ENCODE results near the gene METTL15. TPM values are rescaled to one million over a fixed set of nuclear protein-coding genes. Genes with fewer than 3 reads are reported as not detected.

METTL15 gene, protein sequence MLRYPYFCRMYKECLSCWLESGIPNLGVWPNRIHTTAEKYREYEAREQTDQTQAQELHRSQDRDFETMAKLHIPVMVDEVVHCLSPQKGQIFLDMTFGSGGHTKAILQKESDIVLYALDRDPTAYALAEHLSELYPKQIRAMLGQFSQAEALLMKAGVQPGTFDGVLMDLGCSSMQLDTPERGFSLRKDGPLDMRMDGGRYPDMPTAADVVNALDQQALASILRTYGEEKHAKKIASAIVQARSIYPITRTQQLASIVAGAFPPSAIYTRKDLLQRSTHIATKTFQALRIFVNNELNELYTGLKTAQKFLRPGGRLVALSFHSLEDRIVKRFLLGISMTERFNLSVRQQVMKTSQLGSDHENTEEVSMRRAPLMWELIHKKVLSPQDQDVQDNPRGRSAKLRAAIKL
- total RNA-seq, result 10 to 100 TPM in 2 of 4 donors, 1 to 10 TPM in 2; 7.5 to 15.0 (median 12.1) TPM
- 1 to 10 TPM; 5.4 to 8.1 (median 7.8) TPM for polyA plus RNA-seq

DNA sequence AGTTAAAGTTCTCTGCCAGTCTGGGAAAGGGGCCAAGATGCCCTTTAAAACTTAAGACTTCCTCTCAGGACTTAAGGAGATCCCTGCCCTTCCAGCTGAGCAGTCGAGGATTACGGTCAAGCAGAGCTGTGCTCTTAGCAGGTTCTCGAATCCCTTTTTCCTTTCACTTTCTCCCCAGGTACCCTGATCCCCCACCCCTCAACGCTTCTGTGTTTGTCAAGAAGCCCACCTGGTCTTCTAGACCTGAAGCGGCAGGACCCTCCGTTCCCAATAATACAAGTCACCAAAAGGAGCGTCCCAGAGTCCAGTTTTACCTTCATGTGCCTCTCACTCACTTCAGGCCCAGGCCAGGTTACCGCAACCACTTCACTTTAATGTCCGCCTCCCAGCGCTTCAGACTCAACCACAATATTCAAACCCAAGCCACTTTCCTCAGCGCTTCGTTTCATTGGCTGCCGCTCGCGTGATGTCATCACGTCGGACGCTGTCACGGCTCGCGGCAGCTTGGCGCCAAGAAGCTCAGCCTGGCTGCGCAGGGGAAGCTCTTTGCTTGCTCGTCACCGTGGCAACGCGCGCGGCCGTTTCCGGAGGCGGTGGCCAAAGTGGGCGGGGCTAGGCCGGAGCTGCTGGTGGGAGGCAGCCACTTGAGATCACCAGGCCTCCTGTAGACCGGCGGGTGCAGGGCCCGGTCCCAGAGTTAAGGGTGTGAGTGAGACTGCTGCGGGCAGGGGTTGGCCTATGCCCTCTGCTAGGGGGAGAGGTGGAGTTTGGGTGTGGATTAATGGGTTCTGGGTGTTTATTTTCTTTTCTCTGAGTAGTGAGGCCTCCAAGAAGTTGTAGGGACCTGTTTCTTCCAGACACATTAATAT is at the start of gene METTL15, which contains the start of gene KIF18A:
Gene METTL15 (plus strand): TSS at position 639 of the 869 bp plus-strand sequence. CDS start 4,947 bp downstream, outside the sequence.
Gene KIF18A (minus strand): TSS at position 407 of the 869 bp plus-strand sequence. CDS start 10,209 bp downstream, outside the sequence.
- intact Hi-C loops (cut with DNase I), result loop anchor here (10.0 kb wide), 1 partner anchor 603 kb away; the partner anchor contains the start of gene LIN7C
- Histone ChIP-seq H3K4me1 (peaks cover 0 to 38% (median 27%) of the 10 kb centered on the region in 4 donors), H3K36me3 (no peaks in the 10 kb centered on the region), H3K27me3 (no peaks in the 10 kb centered on the region), H3K27ac (peak within 1 kb of the TSS; percentile 79 to 83 (median 80)), H3K4me3 (peak within 1 kb of the TSS; percentile 41 to 60 (median 54)), H3K9me3 (no peaks in the 10 kb centered on the region)
- TF ChIP-seq EP300 (IDR thresholded peaks at IDR 0.05), result peak in 1 of 4 donors; percentile 73
- TF ChIP-seq POLR2AphosphoS5 (IDR thresholded peaks at IDR 0.05), result peak; percentile 57 to 89 (median 84)
- TF ChIP-seq, protein P1, sequence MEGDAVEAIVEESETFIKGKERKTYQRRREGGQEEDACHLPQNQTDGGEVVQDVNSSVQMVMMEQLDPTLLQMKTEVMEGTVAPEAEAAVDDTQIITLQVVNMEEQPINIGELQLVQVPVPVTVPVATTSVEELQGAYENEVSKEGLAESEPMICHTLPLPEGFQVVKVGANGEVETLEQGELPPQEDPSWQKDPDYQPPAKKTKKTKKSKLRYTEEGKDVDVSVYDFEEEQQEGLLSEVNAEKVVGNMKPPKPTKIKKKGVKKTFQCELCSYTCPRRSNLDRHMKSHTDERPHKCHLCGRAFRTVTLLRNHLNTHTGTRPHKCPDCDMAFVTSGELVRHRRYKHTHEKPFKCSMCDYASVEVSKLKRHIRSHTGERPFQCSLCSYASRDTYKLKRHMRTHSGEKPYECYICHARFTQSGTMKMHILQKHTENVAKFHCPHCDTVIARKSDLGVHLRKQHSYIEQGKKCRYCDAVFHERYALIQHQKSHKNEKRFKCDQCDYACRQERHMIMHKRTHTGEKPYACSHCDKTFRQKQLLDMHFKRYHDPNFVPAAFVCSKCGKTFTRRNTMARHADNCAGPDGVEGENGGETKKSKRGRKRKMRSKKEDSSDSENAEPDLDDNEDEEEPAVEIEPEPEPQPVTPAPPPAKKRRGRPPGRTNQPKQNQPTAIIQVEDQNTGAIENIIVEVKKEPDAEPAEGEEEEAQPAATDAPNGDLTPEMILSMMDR (IDR thresholded peaks at IDR 0.05), result no peak
- peak in 1 of 2 donors; percentile 57 for TF ChIP-seq POLR2A (IDR thresholded peaks at IDR 0.05)
- DNase-seq, result peak; percentile 100
- 0% methylated on average over 38 of the region's 38 CpGs for WGBS, 2 donors

DNA sequence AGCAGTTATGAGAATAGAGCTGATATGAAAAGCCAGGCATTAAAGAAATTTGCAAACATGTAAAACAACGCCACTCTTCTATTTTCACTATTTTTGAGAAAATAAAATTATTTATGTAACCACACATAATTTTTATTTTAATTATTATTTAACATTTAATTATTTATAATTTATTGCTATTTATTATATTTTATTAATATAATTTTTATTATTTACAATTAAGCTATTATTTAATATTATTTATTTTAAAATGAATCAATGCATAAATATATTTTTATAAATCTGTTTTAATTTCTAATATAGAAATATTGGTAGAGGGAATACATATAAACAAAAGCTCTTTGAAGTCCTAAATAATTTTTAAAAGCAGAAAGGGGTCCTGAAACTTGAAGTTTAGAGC is 36.9 kb upstream of the METTL15 start:
- no peak overlapping the region for H3K27ac ChIP-seq
- no peaks in the 10 kb centered on the region for H3K36me3 ChIP-seq
- DNase-seq, result no peak
- intact Hi-C loops (cut with DNase I), result no loop called here
- WGBS, 2 donors, result 97 to 98% methylated on average over 1 of the region's 1 CpG
- no peaks in the 10 kb centered on the region for H3K9me3 ChIP-seq
- no peak for TF ChIP-seq POLR2AphosphoS5 (IDR thresholded peaks at IDR 0.05)
- TF ChIP-seq POLR2A (IDR thresholded peaks at IDR 0.05), result no peak
- no peak for TF ChIP-seq EP300 (IDR thresholded peaks at IDR 0.05)
- TF ChIP-seq, protein P1 (IDR thresholded peaks at IDR 0.05), result no peak
- H3K4me1 ChIP-seq, result no peaks in the 10 kb centered on the region
- no peaks in the 10 kb centered on the region for H3K27me3 ChIP-seq
- no peak overlapping the region for H3K4me3 ChIP-seq

DNA sequence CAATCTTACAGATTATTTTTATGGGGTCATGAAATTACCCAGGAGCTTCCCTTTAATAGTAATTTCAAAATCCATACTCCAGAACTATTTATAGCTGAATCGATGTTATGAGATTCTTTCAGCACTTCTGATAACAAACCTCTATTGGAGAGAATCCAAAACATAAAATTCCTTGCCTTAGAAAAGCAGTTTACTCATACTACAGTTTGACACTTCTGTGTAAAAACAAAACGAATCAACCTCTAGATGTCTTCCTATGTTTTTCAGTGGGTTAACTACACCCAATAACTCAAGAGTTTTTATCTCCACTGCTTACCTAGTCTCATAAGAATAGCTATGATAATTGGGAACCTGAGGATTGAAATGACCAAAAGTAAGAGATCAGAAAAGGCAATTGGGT is 35.9 kb upstream of the METTL15 start:
- H3K9me3 ChIP-seq, result no peaks in the 10 kb centered on the region
- H3K4me1 ChIP-seq, result no peaks in the 10 kb centered on the region
- H3K36me3 ChIP-seq, result no peaks in the 10 kb centered on the region
- WGBS, 2 donors, result 73 to 74% methylated on average over 2 of the region's 2 CpGs
- intact Hi-C loops (cut with DNase I), result no loop called here
- no peak for DNase-seq
- no peak overlapping the region for H3K4me3 ChIP-seq
- no peak overlapping the region for H3K27ac ChIP-seq
- no peaks in the 10 kb centered on the region for H3K27me3 ChIP-seq
- TF ChIP-seq, protein P1 (IDR thresholded peaks at IDR 0.05), result no peak
- TF ChIP-seq POLR2A (IDR thresholded peaks at IDR 0.05), result no peak
- TF ChIP-seq EP300 (IDR thresholded peaks at IDR 0.05), result no peak
- TF ChIP-seq POLR2AphosphoS5 (IDR thresholded peaks at IDR 0.05), result no peak

DNA sequence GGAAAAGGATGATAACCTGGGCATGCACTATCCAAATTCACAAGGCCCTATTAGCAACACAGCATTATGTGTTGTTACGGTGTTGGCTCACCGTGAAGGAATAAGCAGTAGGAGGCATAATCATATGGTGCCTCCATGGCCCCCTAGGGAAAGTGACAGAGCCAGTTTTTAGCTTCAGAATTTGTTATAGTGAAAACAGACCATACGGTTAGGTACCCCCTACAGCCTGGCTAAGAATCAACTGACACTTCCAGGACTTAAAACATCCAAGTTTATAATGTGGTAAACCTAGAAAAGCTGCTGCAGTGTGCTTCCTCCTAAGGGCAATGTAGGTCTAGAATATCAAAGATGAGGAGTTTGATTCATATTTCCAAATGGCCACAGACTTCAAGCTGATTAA is 30.7 kb upstream of the METTL15 start:
- Histone ChIP-seq H3K36me3 (no peaks in the 10 kb centered on the region), H3K27me3 (no peaks in the 10 kb centered on the region), H3K27ac (no peak overlapping the region), H3K4me3 (no peak overlapping the region), H3K9me3 (no peaks in the 10 kb centered on the region), H3K4me1 (no peaks in the 10 kb centered on the region)
- intact Hi-C loops (cut with DNase I), result no loop called here
- WGBS, 2 donors, result 91 to 93% methylated on average over 3 of the region's 3 CpGs
- no peak for DNase-seq
- TF ChIP-seq, protein P1 (IDR thresholded peaks at IDR 0.05), result no peak
- no peak for TF ChIP-seq POLR2AphosphoS5 (IDR thresholded peaks at IDR 0.05)
- no peak for TF ChIP-seq POLR2A (IDR thresholded peaks at IDR 0.05)
- no peak for TF ChIP-seq EP300 (IDR thresholded peaks at IDR 0.05)
